ENCODE measurements around the gene RPN2.
A peak's percentile ranks its signal among the peaks of the same experiment; 100 is the strongest.

The RPN2 gene

DNA sequence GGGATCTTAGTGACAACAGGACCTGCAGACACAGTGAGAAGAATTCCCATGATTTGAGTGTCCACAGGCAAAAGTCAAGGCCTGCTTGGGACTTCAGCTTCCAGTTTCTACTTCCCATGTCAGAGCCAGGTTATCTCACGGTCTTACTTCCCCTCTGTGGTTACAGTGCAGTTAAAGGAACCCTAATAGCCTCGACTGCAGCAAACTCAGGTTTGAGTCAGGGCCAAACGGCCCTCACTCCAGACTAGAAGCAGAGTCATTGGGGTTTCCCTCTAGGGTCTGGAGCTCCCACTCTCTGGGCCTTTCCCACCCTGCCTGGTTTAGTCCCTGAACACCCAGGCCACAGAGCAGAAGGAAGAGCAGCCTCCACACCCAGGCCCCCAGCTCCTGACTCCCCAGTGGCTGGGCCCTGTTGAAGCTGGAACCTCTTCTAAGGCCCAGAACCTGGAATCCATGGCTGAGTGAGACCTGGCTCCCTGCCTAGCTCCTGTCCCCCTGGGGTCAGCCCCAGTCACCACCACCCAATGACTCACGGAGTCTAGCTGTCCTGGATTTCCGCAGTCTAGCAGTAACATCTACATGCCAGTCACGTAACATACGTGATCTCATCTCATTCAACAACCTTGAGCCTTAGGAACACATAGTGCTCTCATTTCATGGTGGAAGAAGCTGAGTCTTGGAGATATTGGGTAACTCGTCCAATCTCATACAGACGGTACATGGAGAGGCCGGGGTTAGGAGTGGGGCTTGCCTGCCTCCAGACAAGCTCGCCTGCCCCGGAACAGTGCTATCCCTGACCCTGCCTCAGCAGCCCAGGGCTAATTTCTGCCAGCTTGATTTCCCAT lies 91.7 kb downstream of the RPN2 start:
- DNase-seq = no peak

DNA sequence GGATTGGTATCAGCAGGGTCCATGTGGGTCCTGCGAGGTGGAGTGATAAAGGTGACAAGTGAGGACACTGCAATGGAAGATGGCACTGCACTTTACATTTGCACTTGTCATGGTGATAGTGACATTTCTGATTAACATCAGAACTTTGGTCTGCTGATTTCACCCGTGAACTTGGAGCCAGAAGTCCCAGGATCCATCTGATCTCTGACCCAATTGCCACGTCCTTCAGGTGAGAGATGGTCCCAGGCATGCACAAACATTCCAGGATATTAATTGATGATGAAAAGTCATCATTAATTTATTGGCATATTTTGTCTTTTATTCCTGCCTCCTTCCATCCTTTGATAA lies 92.3 kb downstream of the RPN2 start:
- no peak for DNase-seq

- no peak for DNase-seq
Observed at GRCh38 chr20:37273988-37274387, 94.9 kb downstream of the RPN2 start.

DNA sequence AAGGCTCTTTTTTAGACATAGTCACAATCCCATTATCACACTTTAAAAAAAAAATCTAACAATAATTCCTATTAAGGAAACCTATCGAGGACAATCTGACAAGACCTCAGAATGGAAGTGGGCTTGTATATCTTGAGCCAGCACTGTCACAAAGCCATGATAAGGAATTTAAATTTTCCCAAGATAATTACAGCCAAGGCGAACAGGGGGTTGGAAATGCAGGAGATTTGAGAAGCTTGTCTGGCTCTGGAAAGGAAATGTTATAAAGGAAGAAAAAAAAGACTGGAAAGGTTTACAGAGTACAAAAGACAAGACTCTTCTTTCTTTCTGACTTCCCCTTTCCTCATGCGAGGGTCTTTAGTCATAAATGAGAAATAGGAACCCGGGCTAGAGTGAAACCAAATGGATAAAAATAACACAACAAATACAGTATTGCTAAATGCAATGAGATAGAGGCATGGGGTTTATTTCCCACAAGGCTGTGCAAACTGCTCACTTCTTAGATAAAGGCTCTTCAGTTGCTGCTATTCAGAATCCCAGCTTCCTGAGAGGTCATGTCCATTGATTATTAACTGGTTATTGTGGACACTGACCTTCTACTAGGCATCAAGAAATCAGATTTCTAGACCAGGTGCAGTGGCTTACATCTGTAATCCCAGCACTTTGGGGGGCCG lies 95.9 kb downstream of the RPN2 start:
- DNase-seq = no peak

- DNase-seq = peak; percentile 50
Observed at GRCh38 chr20:37276494-37277252, 97.5 kb downstream of the RPN2 start.

DNA sequence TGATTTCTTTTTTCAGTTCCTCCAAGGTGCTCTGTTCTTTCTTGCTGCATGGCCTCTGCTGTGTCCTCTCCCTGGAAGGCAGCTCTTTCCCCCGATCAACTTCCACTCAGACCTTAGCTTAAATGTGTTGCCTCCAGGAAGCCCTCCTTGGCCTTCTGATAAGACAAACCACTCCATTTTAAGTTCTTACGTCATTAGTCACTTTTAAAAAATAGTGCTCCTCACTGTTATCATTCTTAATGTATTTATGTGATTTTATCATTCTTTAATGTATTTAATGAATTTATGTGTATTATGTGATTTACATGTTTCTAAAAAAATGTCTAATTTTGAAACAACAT lies 98.1 kb downstream of the RPN2 start:
- no peak for DNase-seq

DNA sequence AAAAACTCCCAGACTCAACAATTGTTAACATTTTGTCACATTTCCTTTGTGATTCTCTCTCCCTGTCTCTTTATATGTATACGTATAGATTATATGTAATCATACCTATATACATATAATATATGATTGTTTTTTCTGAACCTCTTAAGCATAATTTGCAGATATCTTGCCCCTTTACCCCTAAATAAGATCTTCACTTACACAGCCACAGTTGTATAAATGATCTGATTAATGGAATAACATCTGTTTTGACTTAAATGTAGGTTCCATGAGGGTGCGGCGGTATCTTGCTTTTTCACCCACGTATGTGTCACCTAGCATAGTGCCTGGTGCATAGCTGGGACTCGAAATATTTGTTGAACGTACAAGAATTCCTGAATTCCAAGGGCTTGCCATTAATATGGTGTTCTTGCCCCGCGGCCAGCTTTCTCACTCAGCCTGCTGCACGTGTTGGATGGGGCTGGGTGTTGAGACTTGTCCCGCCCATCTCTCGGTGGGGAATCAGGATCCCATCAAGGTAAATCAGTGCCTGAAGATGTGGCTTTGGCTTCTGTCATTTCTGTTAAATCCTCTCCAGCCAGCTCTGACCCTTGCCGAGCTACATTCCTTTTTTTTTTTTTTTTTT lies 99.9 kb downstream of the RPN2 start:
- no peak for DNase-seq

- no peak for DNase-seq
Observed at GRCh38 chr20:37279820-37280219, 100.7 kb downstream of the RPN2 start.

GRCh38 chr20:37280403-37280802 lies 101.3 kb downstream of the RPN2 start:
- no peak for DNase-seq

DNA sequence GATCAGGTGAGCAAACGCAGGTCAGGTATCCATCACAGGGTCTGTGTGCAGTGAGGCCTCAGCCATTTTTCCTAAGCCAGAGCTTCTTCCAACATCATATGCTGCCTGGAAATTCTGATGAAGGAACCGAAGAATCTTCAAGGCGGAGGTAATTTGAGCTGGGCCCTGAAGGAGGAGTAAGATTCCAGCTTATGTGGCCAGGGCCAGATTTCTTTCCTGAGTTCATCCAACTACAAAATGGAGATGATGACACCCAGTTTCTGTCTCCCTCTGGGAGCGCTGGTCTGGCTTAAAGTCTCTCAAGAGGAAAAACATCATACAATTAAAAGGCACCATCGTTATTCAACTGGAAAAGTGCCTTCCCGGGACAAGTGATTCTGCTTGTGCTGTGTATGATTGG lies 103.4 kb downstream of the RPN2 start:
- DNase-seq = no peak

- DNase-seq = no peak
Observed at GRCh38 chr20:37283530-37284195, 104.5 kb downstream of the RPN2 start.

GRCh38 chr20:37284691-37285161 lies 105.6 kb downstream of the RPN2 start:
- no peak for DNase-seq

DNA sequence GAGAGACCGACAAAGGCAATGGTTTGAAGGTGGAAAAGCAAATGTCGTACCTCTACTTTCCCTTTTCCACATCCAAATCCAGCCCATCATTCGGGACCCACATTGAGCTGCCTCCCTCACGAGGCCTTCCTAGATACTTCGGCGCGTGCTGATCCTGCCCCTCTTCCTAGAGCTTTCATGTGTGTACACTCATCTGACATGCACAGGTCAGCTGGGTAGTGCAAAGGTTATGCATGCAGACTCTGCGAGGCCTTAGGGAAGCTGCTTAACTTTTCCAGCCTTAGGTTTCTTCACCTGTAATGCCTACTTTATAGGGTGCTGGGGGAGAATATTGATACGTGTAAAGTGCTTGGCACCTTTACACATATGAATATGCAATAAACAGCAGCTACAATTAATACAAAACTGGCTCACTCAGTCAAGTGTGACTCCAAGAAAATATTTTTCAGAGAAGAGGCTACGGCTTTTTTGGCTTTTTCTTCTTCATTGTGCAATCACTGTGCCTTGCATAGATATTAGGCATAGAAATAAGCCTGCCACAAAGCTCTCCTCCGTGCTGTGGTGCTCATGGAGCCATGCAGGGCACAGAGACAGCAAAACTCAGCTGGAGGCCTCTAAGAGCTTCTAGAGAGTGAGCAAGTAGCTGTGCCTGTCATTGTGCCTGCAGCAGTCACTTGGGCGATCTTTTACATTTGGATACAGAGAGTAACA lies 106.7 kb downstream of the RPN2 start:
- DNase-seq = no peak

GRCh38 chr20:37288091-37288490 lies 109.0 kb downstream of the RPN2 start:
- DNase-seq = no peak

DNA sequence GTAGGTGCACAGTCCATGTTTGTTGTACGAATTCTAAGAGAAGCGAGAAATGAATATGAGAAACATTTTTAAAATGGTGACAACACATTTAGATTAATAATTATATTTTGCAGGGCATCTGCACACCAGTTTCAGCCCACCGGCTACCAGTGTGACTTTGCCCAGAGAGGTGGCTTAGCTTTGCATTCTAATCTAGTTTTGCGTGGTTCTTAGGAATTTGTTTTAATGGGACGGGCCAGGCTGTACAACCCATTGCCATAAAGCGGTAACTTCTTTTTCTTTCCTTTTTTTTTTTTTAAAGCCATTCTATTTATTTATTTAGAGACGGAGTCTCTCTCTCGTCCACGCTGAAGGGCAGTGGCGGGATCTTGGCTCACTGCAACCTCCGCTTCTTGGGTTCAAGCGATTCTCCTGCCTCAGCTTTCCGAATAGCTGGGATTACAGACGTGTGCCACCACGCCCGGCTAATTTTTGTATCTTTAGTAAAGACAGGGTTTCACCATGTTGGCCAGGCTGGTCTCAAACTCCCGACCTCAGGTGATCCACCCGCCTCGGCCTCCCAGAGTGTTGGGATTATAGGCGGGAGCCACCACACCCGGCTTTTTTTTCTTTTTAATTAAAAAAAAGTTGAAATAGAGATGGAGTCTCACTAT lies 111.2 kb downstream of the RPN2 start:
- no peak for DNase-seq

Measured in COR-L47 (cell line).